GM18867 (cell line): Measurements from ENCODE around the gene PLCB1.
"Not testable (repeated sequence)": the region's sequence is repeated elsewhere in the genome, so short reads cannot be mapped to it uniquely, and the experiment has no call there.

Experiments used
- ATAC-seq: cut with Tn5 transposase; IDR thresholded peaks from one replicate; pipeline ENCODE4 v1.9.1; 2021; ENCODE audit warnings: mild to moderate bottlenecking, moderate library complexity; ENCODE audit not compliant: unreplicated experiment

PLCB1 gene

GRCh38 chr20:8131598-8132483 is at the start of gene PLCB1:
PLCB1 (plus strand) TSS chr20:8132266; CDS start chr20:8132652, 386 bp downstream.
- peak; percentile 82 for ATAC-seq

GRCh38 chr20:8082989-8083388 is 49.1 kb upstream of the PLCB1 start:
- no peak for ATAC-seq

DNA sequence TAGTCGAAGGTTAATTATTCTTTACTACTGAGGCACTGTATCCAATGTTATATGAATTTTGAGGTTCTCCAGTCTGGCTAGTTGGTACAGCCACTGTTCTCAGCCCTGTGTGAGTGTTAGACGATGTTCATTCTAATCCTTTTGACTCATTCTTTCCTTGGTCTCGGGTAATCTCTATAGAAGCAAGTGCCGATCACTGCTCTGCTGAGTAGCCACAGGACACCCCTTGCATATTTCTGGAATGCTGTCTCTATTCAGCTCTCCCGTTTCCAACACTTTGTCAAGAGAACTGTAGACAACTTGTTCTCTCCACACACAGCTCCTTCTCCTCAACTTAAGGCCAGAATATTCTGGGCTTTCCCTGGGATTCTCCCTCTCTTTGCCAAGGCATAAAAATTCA is 42.4 kb upstream of the PLCB1 start:
- no peak for ATAC-seq

GRCh38 chr20:8094415-8094818 is 37.6 kb upstream of the PLCB1 start:
- no peak for ATAC-seq

- no peak for ATAC-seq
Observed at GRCh38 chr20:8094850-8095249, 37.2 kb upstream of the PLCB1 start.

- no peak for ATAC-seq
Observed at GRCh38 chr20:8095648-8096572, 36.2 kb upstream of the PLCB1 start.

DNA sequence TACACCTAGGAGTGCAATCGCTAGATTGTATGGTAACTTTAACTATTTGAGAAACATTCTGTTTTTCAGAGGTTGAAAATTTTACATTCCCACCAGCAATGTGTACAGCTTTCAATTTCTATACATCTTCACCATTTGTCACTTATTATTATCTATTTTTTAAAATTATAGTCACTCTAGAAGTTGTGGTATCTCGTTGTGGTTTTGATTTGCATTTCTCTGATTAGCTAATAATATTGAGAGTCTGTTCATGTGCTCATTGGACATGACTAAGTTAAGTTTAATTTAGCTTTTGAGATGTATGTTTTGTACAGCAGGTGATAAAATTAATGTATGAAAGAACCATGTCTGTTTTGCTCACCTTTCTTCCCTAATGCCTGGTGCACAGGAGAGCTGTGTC is 34.8 kb upstream of the PLCB1 start:
- peak; percentile 69 for ATAC-seq

DNA sequence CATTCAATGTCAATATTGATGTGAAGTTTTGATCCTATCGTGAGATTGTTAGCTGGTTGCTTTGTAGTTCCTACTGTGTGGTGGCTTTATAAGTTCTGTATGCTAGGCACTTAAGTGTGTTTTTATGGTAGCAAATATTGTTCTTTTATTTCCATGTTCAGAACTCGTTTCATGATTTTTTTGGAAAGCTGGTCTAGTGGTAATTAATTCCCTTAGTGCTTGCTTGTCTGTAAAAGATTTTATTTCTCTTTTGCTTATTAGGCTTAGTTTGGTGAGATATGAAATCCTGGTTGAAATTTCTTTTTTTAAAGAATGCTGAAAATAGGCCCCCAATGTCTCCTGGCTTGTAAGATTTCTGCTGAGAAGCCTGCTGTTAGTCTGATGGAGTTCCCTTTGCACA is 27.8 kb upstream of the PLCB1 start:
- no peak for ATAC-seq

GRCh38 chr20:8114612-8115011 is 17.5 kb upstream of the PLCB1 start:
- ATAC-seq = not testable (repeated sequence)

DNA sequence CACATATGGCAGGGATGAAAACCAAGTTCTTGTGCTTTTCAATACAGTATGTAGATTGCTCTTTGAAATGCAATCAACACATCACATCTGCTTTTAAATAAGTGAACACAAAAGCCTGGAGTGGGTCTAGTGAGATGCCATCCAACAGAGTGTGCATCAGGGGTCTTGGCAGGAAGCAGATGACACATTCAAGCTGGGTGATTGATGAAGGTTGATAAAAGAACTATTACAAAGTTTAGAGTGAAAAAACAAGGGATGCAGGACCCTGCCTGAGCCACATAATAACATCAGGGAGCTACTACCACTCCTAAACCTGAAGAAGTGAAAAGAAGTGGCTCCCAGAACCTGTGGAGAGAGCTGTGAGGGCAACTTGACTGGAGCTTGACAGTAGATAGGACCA is 16.6 kb upstream of the PLCB1 start:
- ATAC-seq = no peak

DNA sequence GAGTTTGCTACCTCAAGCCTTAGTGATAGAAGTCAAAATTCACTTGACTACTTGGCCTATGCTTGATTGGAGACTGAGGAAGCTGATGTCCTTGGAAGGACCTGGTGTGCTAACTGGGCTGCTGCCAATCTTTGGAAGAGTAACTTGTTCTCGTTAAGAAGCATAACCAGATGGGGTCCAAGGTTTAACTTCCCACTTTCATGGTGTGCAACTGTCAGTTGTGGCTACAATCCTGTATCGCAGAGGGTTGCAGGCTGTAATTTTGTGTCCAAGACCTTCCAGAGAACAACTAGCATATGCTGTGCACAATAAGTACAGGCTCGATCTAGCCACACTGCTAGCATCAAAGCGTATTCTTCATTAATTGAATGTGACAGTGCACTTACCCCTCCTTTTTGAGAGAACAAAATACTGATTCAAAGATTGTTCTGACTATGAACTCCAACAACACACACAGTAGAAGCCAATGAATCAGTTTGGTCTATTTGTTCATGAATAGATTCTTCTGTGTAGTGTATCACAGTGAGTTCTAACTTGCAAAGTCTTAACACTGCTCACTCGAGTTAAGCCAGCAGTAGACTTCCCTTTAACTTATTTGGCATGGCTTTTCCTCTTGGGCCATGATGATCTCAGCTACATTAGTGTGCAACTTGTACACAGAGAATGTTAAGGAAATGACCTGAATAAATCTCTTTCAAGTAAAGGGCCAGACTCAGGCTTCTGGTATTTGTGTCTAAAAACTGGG is 15.8 kb upstream of the PLCB1 start:
- ATAC-seq = no peak

DNA sequence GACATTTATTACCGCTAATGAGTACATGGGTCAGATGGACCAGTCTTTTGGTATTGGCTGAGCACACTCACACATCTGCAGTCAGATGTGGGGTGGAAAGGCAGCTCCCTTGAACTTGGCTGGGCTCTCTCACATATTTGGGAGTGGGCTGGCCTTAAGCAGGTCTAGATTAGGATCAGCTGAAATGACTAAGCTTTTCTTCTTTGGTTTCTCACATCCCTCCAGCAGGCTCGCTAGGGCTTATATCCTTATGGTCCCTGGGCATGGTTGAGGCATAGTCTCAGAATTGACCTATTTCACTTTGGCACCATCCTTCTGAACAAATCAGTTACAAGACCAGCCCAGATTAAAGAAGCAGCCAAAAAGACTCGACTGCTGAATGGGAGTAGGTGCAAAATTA is 14.4 kb upstream of the PLCB1 start:
- ATAC-seq = no peak

DNA sequence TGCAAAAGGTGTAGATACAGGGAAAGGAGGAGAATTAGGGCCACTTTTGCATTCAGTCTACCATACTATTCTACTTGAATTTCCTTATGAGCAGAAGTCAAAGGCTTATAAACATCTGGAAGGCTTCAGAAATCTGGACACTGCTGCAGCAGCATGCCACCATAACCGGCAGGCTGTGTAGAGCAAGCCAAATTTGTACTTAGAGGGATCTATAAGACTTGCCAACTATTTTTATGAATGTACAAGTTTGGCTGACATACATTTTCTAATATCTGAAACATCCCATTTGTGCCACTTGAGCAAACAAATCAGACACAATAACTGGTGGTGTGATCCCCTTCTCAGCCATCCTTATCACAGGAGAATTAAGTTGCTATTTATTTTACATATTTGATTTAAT is 14.0 kb upstream of the PLCB1 start:
- no peak for ATAC-seq

- no peak for ATAC-seq
Observed at GRCh38 chr20:8118760-8119159, 13.3 kb upstream of the PLCB1 start.

DNA sequence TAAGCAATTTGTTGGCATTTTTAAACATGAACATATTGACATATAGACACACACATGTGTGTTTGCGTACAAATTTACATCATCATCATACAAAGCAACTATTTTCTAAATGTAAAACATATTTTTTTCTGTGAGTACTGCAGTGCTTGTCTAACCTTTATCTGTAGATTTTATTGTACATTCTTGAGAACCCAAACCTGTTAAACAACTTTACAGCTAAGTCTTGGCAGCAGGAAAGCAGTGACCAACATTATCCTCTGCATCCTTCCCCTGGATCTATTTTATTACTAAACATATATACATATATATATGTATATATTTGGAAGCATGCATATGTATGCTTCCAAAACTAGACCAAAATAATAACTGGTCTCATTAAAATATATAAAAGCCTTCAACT is 10.4 kb upstream of the PLCB1 start:
- no peak for ATAC-seq

- ATAC-seq = no peak
Observed at GRCh38 chr20:8124639-8125038, 7.4 kb upstream of the PLCB1 start.

- no peak for ATAC-seq
Observed at GRCh38 chr20:8126181-8126580, 5.9 kb upstream of the PLCB1 start.

- ATAC-seq = no peak
Observed at GRCh38 chr20:8126841-8127378, 5.2 kb upstream of the PLCB1 start.

DNA sequence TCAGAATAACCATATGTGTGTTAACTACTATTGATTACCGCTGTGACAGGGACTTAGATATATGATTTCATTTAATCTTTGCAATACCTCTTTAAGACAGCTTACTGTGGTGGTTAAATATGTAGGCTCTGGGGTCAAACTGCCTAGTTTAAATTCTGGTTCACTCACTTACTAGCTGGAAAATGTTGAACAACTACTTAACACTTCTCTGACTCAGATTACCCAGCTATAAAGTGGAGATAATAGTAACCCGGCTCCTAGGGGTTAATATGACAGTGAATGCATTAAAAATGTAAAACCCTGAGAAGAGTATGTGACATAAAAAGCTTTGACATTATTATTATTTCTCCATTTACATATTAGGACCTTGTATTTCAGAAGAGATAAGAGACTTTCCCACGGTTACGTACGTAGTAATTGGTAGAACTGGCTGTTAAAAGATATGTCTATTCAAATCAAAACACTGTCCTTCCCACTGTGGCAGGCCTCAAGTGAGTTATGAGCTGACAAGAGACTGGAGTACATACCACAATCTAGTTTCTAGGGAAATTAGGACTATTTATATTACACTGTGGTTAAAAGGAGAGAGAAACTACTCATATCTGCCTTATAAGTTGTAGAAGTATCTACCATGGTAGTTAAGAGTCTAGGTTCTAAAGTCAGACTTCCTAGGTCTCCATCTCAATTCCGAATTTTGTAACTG is 4.4 kb upstream of the PLCB1 start:
- peak; percentile 77 for ATAC-seq
